HUES48 (cell line): ENCODE results near the gene TMPRSS9.

ENCODE experiments used
- H3K27ac ChIP-seq: one replicate; pipeline ENCODE4 v1.7.0; 2013; ENCODE audit warnings: low read depth, low read length, inconsistent platforms
- H3K27me3 ChIP-seq: 2 replicates; pipeline ENCODE4 v1.6.1; 2013; ENCODE audit warnings: mild to moderate bottlenecking, low read length; ENCODE audit not compliant: control insufficient read depth, insufficient read depth
- H3K36me3 ChIP-seq: 2 replicates; pipeline ENCODE4 v1.6.1; 2013; ENCODE audit warnings: low read length; ENCODE audit not compliant: control insufficient read depth, insufficient read depth
- H3K4me1 ChIP-seq: 2 replicates; pipeline ENCODE4 v1.6.1; 2013; ENCODE audit warnings: mild to moderate bottlenecking, low read length; ENCODE audit not compliant: control insufficient read depth, insufficient read depth
- H3K4me3 ChIP-seq: 2 replicates; pipeline ENCODE4 v1.5.1; 2013; ENCODE audit warnings: mild to moderate bottlenecking, low read depth, low read length
- H3K9ac ChIP-seq: 2 replicates; pipeline ENCODE4 v1.6.1; 2013; ENCODE audit warnings: mild to moderate bottlenecking, low read depth, low read length, moderate library complexity
- H3K9me3 ChIP-seq: 2 replicates; pipeline ENCODE4 v1.6.1; 2013; ENCODE audit warnings: low read length; ENCODE audit not compliant: control insufficient read depth, insufficient read depth

Gene TMPRSS9

GRCh38 chr19:2336528-2337328, 23.3 kb upstream of the TMPRSS9 start:
- Histone ChIP-seq H3K4me3 (no peak overlapping the region), H3K9ac (no peak overlapping the region), H3K9me3 (no peaks in the 10 kb centered on the region), H3K27ac (no peak overlapping the region), H3K36me3 (peaks cover 26% of the 10 kb centered on the region), H3K27me3 (no peaks in the 10 kb centered on the region), H3K4me1 (peaks cover under 1% of the 10 kb centered on the region; the same call in 1 of the 2 replicates)

- Histone ChIP-seq H3K4me1 (no peaks in the 10 kb centered on the region), H3K9ac (no peak overlapping the region), H3K36me3 (peaks cover 28% of the 10 kb centered on the region)
Observed at GRCh38 chr19:2337329-2337707, 22.7 kb upstream of the TMPRSS9 start.

GRCh38 chr19:2338055-2338615, 21.9 kb upstream of the TMPRSS9 start:
- Histone ChIP-seq H3K9ac (no peak overlapping the region), H3K27ac (no peak overlapping the region), H3K4me3 (no peak overlapping the region), H3K27me3 (no peaks in the 10 kb centered on the region), H3K4me1 (no peaks in the 10 kb centered on the region), H3K36me3 (peaks cover 28% of the 10 kb centered on the region), H3K9me3 (no peaks in the 10 kb centered on the region)

More at GRCh38 chr19:2337329-2337707, 22.7 kb upstream of the TMPRSS9 start:
- Histone ChIP-seq H3K9me3 (no peaks in the 10 kb centered on the region), H3K27ac (no peak overlapping the region), H3K4me3 (no peak overlapping the region), H3K27me3 (no peaks in the 10 kb centered on the region)

GRCh38 chr19:2338751-2339643, 21.1 kb upstream of the TMPRSS9 start:
- Histone ChIP-seq H3K36me3 (peaks cover 28% of the 10 kb centered on the region), H3K27ac (no peak overlapping the region), H3K4me1 (no peaks in the 10 kb centered on the region), H3K4me3 (no peak overlapping the region), H3K27me3 (no peaks in the 10 kb centered on the region), H3K9me3 (no peaks in the 10 kb centered on the region), H3K9ac (no peak overlapping the region)

- Histone ChIP-seq H3K36me3 (peaks cover 34% of the 10 kb centered on the region), H3K9ac (no peak overlapping the region), H3K9me3 (no peaks in the 10 kb centered on the region), H3K27me3 (no peaks in the 10 kb centered on the region), H3K27ac (no peak overlapping the region), H3K4me3 (no peak overlapping the region), H3K4me1 (no peaks in the 10 kb centered on the region)
Observed at GRCh38 chr19:2339644-2340310, 20.3 kb upstream of the TMPRSS9 start.

GRCh38 chr19:2340496-2341243, 19.4 kb upstream of the TMPRSS9 start:
- Histone ChIP-seq H3K27me3 (no peaks in the 10 kb centered on the region), H3K36me3 (peaks cover 35% of the 10 kb centered on the region), H3K4me1 (no peaks in the 10 kb centered on the region), H3K4me3 (no peak overlapping the region), H3K9me3 (no peaks in the 10 kb centered on the region), H3K27ac (no peak overlapping the region), H3K9ac (no peak overlapping the region)

- no peaks in the 10 kb centered on the region for H3K4me1 ChIP-seq
- peaks cover 35% of the 10 kb centered on the region for H3K36me3 ChIP-seq
- no peaks in the 10 kb centered on the region for H3K27me3 ChIP-seq
- no peak overlapping the region for H3K9ac ChIP-seq
- no peak overlapping the region for H3K27ac ChIP-seq
- no peaks in the 10 kb centered on the region for H3K9me3 ChIP-seq
- no peak overlapping the region for H3K4me3 ChIP-seq
Observed at GRCh38 chr19:2341244-2341751, 18.8 kb upstream of the TMPRSS9 start.

GRCh38 chr19:2341982-2342381, 18.1 kb upstream of the TMPRSS9 start:
- no peaks in the 10 kb centered on the region for H3K9me3 ChIP-seq
- H3K27me3 ChIP-seq, result no peaks in the 10 kb centered on the region
- H3K4me3 ChIP-seq, result no peak overlapping the region
- no peak overlapping the region for H3K27ac ChIP-seq
- peaks cover 38% of the 10 kb centered on the region for H3K36me3 ChIP-seq
- H3K9ac ChIP-seq, result no peak overlapping the region
- no peaks in the 10 kb centered on the region for H3K4me1 ChIP-seq

GRCh38 chr19:2342656-2343288, 17.3 kb upstream of the TMPRSS9 start:
- Histone ChIP-seq H3K9ac (no peak overlapping the region), H3K36me3 (peaks cover 38% of the 10 kb centered on the region), H3K4me1 (no peaks in the 10 kb centered on the region), H3K4me3 (no peak overlapping the region), H3K27ac (no peak overlapping the region), H3K27me3 (no peaks in the 10 kb centered on the region), H3K9me3 (no peaks in the 10 kb centered on the region)
